ENCODE measurements around the gene RAB11FIP3. TPM values are rescaled to one million over a fixed set of nuclear protein-coding genes. Genes with fewer than 3 reads are reported as not detected.

The RAB11FIP3 gene
- total and polyA plus RNA-seq, 9 of the 15 experiments (the other 6 are each of a cell fraction or from before 2014, with no cell fraction given) = 0.46 to 13.1 (median 4.3) TPM

- no peaks in the 10 kb centered on the region for H3K9me3 ChIP-seq (replicated peaks; ENCODE audit: control insufficient read depth, insufficient read depth, low read depth, low read length)
- in situ Hi-C loops (cut with MboI) (no loop called here), intact Hi-C loops (cut with micrococcal nuclease) (no loop called here)
- peaks cover 44 to 72% of the 10 kb centered on the region in 2 experiments for H3K4me1 ChIP-seq (replicated peaks in 1 of 2; ENCODE audit: control insufficient read depth in 2 of 2, insufficient read depth in 2 of 2, low read length in 2 of 2)
- POLR2A ChIA-PET = interaction anchor here (0.5 to 2.4 kb wide), 9 partner anchors 12 to 278 kb away, joined by 3 to 7 read pairs (median 3); partner anchors contain the start of genes MRPL28 and STUB1
- no peaks in the 10 kb centered on the region for H3K9me1 ChIP-seq (ENCODE audit: control insufficient read depth, insufficient read depth, low read length)
- peaks cover 24% of the 10 kb centered on the region for H3K36me3 ChIP-seq (ENCODE audit: control insufficient read depth, insufficient read depth, low read length)
- no TSS peak for BruUV-seq (replicated peaks)
- under 1% methylated on average over 24 of the region's 91 CpGs for WGBS (ENCODE audit: insufficient coverage, low coverage, missing lambda C conversion rate)
- CTCF ChIA-PET (ENCODE audit: low intra/inter-chr PET ratio) = no interaction called here
- FAIRE-seq (peak; percentile 32), ATAC-seq (peak; percentile 80), DNase-seq (ENCODE audit: extremely low read depth in 1 of 4, low spot score in 3 of 4) (peak; percentile 93 to 97 (median 94))
- peak within 1 kb of the TSS; percentile 92 for H2AFZ ChIP-seq (ENCODE audit: low read depth, low read length)
- no peaks in the 10 kb centered on the region for H4K20me1 ChIP-seq (replicated peaks; ENCODE audit: control insufficient read depth, insufficient read depth, low read length)
- H3K4me2 ChIP-seq (ENCODE audit: insufficient read depth, low read length) = peak within 1 kb of the TSS; percentile 74
- H3K9ac ChIP-seq (ENCODE audit: insufficient read depth in 1 of 2, low read depth in 2 of 2, low read length in 2 of 2) = peak within 1 kb of the TSS; percentile 78 to 97
- H3K4me3 ChIP-seq = peak within 1 kb of the TSS; percentile 56
- H3K27ac ChIP-seq (ENCODE audit: extremely low read depth, low read depth, low read length) = peak within 1 kb of the TSS; percentile 84
- H3K27me3 ChIP-seq (ENCODE audit: control insufficient read depth in 2 of 2, insufficient read depth in 2 of 2, low read length in 2 of 2) = no peaks in the 10 kb centered on the region
- peaks cover 49% of the 10 kb centered on the region for H3K79me2 ChIP-seq (ENCODE audit: control insufficient read depth, insufficient read depth, low read length)
- TF ChIP-seq, protein P1, sequence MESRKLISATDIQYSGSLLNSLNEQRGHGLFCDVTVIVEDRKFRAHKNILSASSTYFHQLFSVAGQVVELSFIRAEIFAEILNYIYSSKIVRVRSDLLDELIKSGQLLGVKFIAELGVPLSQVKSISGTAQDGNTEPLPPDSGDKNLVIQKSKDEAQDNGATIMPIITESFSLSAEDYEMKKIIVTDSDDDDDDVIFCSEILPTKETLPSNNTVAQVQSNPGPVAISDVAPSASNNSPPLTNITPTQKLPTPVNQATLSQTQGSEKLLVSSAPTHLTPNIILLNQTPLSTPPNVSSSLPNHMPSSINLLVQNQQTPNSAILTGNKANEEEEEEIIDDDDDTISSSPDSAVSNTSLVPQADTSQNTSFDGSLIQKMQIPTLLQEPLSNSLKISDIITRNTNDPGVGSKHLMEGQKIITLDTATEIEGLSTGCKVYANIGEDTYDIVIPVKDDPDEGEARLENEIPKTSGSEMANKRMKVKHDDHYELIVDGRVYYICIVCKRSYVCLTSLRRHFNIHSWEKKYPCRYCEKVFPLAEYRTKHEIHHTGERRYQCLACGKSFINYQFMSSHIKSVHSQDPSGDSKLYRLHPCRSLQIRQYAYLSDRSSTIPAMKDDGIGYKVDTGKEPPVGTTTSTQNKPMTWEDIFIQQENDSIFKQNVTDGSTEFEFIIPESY (CRISPR knock-in tag; IDR thresholded peaks at IDR 0.05) = 0 out of 2 replicates have a peak, but pooled peaks have one; percentile 24
- TF ChIP-seq ZNF740 (CRISPR knock-in tag; IDR thresholded peaks at IDR 0.05) (peak; percentile 62; the same call in 1 of the 2 replicates), ZNF740 (tag; IDR thresholded peaks at IDR 0.05) (no peak), RBBP5 (IDR thresholded peaks at IDR 0.05; ENCODE audit: borderline replicate concordance, insufficient read depth, low read length, poor library complexity, severe bottlenecking) (peak; percentile 56), CXXC5 (CRISPR knock-in tag; IDR thresholded peaks at IDR 0.05) (peak; percentile 81), MYC (IDR thresholded peaks at IDR 0.05; ENCODE audit: low read depth, low read length) (peak; percentile 72), MYC (CRISPR knock-in tag; IDR thresholded peaks at IDR 0.05; ENCODE audit: borderline replicate concordance, low read depth) (no peak; the same call in 1 of the 2 replicates), AFF4 (CRISPR knock-in tag; IDR thresholded peaks at IDR 0.05) (0 out of 2 replicates have a peak, but pooled peaks have one; percentile 28), MEF2A (IDR thresholded peaks at IDR 0.05; ENCODE audit: control insufficient read depth, low read depth, low read length) (no peak)
Measured at GRCh38 chr16:401468-402348, 23.7 kb upstream of the RAB11FIP3 start, which contains the start of gene DECR2. DECR2 (plus strand) TSS chr16:401885; CDS start chr16:401964, 79 bp downstream.

Measured in K562 (cell line).